Measurements from ENCODE around the gene LIF. TPM values are rescaled to one million over a fixed set of nuclear protein-coding genes. Genes with fewer than 3 reads are reported as not detected.
A peak's percentile ranks its signal among the peaks of the same experiment; 100 is the strongest.

LIF gene
- total RNA-seq, 1 donor from 2014 or later: 18.9 TPM

GRCh38 chr22:30254314-30254713 lies 7.8 kb upstream of the LIF start:
- no peaks in the 10 kb centered on the region for H3K36me3 Mint-ChIP-seq (ENCODE audit: low read depth)
- H3K4me3 Mint-ChIP-seq (ENCODE audit: unreplicated experiment): no peak overlapping the region
- no peak for TF ChIP-seq CTCF (IDR thresholded peaks at IDR 0.05)
- no peaks in the 10 kb centered on the region for H3K9me3 Mint-ChIP-seq (ENCODE audit: low read depth)
- H3K27ac Mint-ChIP-seq (ENCODE audit: unreplicated experiment): no peak overlapping the region
- no peaks in the 10 kb centered on the region for H3K27me3 Mint-ChIP-seq (ENCODE audit: low read depth)
- H3K4me1 Mint-ChIP-seq (ENCODE audit: low read depth): peaks cover 44% of the 10 kb centered on the region
- DNase-seq (ENCODE audit: low spot score): no peak

- Mint-ChIP-seq H3K27me3 (ENCODE audit: low read depth) (no peaks in the 10 kb centered on the region), H3K36me3 (ENCODE audit: low read depth) (no peaks in the 10 kb centered on the region), H3K27ac (ENCODE audit: unreplicated experiment) (peak overlapping the region; percentile 91), H3K9me3 (ENCODE audit: low read depth) (no peaks in the 10 kb centered on the region), H3K4me1 (ENCODE audit: low read depth) (peaks cover 49% of the 10 kb centered on the region), H3K4me3 (ENCODE audit: unreplicated experiment) (peak overlapping the region; percentile 28)
- peak; percentile 33 for TF ChIP-seq CTCF (IDR thresholded peaks at IDR 0.05)
- no peak for DNase-seq (ENCODE audit: low spot score)
Measured at GRCh38 chr22:30253205-30253852, 6.8 kb upstream of the LIF start.

- Mint-ChIP-seq H3K36me3 (ENCODE audit: low read depth) (no peaks in the 10 kb centered on the region), H3K4me1 (ENCODE audit: low read depth) (peaks cover 55% of the 10 kb centered on the region), H3K9me3 (ENCODE audit: low read depth) (no peaks in the 10 kb centered on the region), H3K27me3 (ENCODE audit: low read depth) (no peaks in the 10 kb centered on the region), H3K4me3 (ENCODE audit: unreplicated experiment) (peak overlapping the region; percentile 28), H3K27ac (ENCODE audit: unreplicated experiment) (peak overlapping the region; percentile 91)
- no peak for DNase-seq (ENCODE audit: low spot score)
- TF ChIP-seq CTCF (IDR thresholded peaks at IDR 0.05): no peak
Measured at GRCh38 chr22:30252411-30253204, 6.0 kb upstream of the LIF start.

- H3K27me3 Mint-ChIP-seq (ENCODE audit: low read depth): no peaks in the 10 kb centered on the region
- no peak overlapping the region for H3K4me3 Mint-ChIP-seq (ENCODE audit: unreplicated experiment)
- H3K36me3 Mint-ChIP-seq (ENCODE audit: low read depth): no peaks in the 10 kb centered on the region
- DNase-seq (ENCODE audit: low spot score): no peak
- H3K4me1 Mint-ChIP-seq (ENCODE audit: low read depth): peaks cover 64% of the 10 kb centered on the region
- peak overlapping the region; percentile 91 for H3K27ac Mint-ChIP-seq (ENCODE audit: unreplicated experiment)
- TF ChIP-seq CTCF (IDR thresholded peaks at IDR 0.05): peak; percentile 15
- no peaks in the 10 kb centered on the region for H3K9me3 Mint-ChIP-seq (ENCODE audit: low read depth)
Measured at GRCh38 chr22:30251711-30252110, 5.2 kb upstream of the LIF start.

DNA sequence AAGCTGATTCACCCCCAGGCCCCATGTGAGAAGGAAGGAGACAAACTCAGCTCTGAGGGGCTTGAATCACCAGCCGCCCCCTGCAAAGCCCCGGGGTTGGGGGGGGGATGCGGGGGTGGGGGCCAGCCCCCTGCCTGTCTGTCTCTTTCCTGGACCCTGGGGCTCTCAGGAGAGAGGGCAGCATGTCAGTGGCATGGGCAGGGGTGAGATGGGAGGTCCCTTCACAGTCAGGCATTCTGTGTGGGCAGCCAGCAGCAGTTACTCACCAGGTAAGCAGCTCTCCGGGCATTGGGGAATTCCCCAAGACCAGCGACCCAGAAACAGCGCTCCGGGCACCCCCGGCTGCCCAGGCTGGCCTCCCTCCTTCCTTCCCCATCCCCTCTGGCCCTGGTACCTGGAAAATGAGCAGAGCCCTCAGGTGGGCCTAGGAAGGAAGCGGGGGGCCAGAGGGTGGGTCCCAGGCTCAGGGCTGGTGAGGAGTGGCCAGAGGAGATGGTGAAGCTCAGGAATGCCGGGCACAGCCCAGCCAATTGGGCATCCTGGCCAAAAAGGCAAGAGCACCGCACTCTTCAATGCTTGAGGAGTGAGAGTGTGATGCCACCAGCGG lies 4.2 kb upstream of the LIF start:
- H3K4me1 Mint-ChIP-seq (ENCODE audit: low read depth): peaks cover 65% of the 10 kb centered on the region
- H3K9me3 Mint-ChIP-seq (ENCODE audit: low read depth): no peaks in the 10 kb centered on the region
- no peak overlapping the region for H3K4me3 Mint-ChIP-seq (ENCODE audit: unreplicated experiment)
- peak; percentile 90 for DNase-seq (ENCODE audit: low spot score)
- peak overlapping the region; percentile 91 for H3K27ac Mint-ChIP-seq (ENCODE audit: unreplicated experiment)
- no peak for TF ChIP-seq CTCF (IDR thresholded peaks at IDR 0.05)
- no peaks in the 10 kb centered on the region for H3K36me3 Mint-ChIP-seq (ENCODE audit: low read depth)
- H3K27me3 Mint-ChIP-seq (ENCODE audit: low read depth): no peaks in the 10 kb centered on the region
